Cardiac fibroblast (primary cell): Measurements from ENCODE around the gene TSPEAR.
"Not testable (repeated sequence)": the region's sequence is repeated elsewhere in the genome, so short reads cannot be mapped to it uniquely, and the experiment has no call there.

Experiments used
- DNase-seq, 2 donors: peaks; one replicate each; pipeline versions ENCODE4 v3.0.0 to v3.0.0-alpha.2; 2010; ENCODE audit warnings: low read depth in 2 of 2
- H3K4me3 ChIP-seq, 2 donors: replicated peaks in 1 of 2; 1 replicate in 1 of 2; 2 replicates in 1 of 2; pipeline ENCODE4 v1.5.1; 2011; ENCODE audit warnings: low read depth in 2 of 2, low read length in 2 of 2, mild to moderate bottlenecking in 2 of 2, moderate library complexity in 1 of 2
- TF ChIP-seq, protein P1 (sequence below): IDR thresholded peaks from one replicate; pipeline ENCODE4 v1.5.1; 2011; ENCODE audit warnings: low read depth, mild to moderate bottlenecking, low read length, inconsistent platforms

TSPEAR gene

DNA sequence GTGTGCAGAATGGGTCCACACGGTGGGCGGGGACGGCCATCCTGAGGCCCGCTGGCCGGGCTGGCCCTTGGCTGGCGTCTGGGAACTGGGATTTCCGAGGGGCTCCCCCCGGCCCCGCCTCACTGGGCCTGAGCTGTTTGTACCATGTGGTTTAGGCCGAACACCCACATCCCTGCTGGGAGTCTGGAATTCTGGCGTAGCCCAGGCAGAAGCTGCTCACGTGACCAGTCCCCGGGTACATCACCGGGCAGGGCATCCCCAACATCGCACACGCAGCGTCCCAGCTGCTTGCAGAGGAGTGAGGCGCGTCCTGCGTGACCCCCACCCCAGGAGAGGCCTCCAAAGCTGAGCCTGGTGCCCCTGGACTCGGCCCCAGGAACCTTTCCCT, 108.9 kb downstream of the TSPEAR start:
- TF ChIP-seq, protein P1, sequence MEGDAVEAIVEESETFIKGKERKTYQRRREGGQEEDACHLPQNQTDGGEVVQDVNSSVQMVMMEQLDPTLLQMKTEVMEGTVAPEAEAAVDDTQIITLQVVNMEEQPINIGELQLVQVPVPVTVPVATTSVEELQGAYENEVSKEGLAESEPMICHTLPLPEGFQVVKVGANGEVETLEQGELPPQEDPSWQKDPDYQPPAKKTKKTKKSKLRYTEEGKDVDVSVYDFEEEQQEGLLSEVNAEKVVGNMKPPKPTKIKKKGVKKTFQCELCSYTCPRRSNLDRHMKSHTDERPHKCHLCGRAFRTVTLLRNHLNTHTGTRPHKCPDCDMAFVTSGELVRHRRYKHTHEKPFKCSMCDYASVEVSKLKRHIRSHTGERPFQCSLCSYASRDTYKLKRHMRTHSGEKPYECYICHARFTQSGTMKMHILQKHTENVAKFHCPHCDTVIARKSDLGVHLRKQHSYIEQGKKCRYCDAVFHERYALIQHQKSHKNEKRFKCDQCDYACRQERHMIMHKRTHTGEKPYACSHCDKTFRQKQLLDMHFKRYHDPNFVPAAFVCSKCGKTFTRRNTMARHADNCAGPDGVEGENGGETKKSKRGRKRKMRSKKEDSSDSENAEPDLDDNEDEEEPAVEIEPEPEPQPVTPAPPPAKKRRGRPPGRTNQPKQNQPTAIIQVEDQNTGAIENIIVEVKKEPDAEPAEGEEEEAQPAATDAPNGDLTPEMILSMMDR: no peak
- no peak for DNase-seq
- H3K4me3 ChIP-seq: no peak overlapping the region

DNA sequence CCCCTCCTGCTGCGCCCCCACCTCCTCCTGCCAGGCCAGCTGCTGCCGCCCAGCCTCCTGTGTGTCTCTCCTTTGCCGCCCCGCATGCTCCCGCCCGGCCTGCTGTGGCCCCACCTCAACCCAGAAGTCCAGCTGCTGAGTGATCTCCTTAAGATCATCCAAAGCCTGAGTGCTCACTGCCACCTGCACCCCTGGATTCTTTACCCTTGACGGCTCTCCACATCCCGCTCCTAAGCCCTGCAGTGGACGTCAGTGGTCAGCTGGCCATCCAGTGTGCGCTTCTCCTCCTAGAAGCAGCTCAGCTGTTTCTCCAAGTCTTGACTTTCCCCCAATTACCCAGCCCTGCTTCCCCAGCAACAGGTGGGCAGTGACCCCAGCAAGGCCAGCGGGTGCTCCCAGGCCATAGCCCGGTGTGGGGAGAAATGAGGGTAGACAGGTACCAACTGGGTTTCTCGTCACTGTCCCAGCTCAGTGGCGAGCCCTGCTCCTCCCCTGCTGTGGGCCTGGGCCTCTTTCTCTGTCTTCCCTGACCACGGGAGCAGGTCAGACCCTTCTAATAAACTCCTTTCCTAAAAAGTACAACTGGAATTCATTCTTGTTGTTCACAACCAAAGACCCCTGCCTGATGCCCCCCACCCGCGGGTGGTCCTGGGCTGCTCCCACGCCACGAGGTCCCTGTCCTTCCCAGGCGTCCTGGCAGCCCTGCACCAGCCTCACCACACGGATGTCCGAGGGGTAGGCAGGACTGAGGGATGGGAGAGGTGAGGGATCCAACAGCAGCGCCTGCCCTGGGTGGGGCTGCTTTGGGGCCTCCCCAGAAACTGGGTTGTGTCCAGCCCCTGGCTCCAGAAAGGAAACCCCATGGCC, 109.5 kb downstream of the TSPEAR start:
- TF ChIP-seq, protein P1: no peak
- no peak for DNase-seq
- H3K4me3 ChIP-seq: no peak overlapping the region

DNA sequence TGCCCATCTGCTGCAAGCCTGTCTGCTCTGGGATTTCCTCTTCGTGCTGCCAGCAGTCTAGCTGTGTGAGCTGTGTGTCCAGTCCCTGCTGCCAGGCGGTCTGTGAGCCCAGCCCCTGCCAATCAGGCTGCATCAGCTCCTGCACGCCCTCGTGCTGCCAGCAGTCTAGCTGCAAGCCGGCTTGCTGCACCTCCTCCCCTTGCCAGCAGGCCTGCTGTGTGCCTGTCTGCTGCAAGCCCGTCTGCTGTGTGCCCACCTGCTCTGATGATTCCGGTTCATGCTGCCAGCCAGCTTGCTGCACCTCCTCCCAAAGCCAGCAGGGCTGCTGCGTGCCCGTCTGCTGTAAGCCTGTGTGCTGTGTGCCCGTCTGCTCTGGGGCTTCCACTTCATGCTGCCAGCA, 110.3 kb downstream of the TSPEAR start:
- not testable (repeated sequence) for H3K4me3 ChIP-seq, DNase-seq

DNA sequence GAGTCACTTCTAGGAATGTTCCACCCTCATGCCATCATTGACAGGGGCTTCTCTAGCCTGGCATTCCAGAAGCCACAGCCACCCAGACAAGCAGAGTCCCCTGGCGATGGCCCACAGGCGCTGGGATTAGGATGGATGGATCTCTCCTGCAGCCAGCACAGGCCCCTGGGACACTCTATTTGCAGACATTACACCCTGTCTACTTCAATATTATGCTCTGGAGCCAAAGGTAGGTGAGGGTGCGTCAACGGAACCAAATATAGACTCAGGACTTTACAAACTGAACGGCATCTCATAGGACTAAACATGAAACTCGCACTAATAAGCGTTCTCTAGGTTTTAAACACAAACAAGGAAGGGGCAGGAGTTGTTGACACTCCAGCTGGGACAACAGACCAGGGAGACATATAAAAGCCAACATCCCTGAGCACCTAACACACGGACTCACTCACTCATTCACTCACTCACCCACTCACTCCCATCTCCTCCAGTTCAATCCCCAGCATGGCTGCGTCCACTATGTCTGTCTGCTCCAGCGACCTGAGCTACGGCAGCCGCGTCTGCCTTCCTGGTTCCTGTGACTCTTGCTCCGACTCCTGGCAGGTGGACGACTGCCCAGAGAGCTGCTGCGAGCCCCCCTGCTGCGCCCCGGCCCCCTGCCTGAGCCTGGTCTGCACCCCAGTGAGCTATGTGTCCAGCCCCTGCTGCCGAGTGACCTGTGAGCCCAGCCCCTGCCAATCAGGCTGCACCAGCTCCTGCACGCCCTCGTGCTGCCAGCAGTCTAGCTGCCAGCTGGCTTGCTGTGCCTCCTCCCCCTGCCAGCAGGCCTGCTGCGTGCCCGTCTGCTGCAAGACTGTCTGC, 111.0 kb downstream of the TSPEAR start, which contains the start of gene KRTAP10-7:
KRTAP10-7 (plus strand) TSS at position 480 of the 861 bp plus-strand sequence; CDS start at position 505, 25 bp downstream.
- DNase-seq: not testable (repeated sequence)

DNA sequence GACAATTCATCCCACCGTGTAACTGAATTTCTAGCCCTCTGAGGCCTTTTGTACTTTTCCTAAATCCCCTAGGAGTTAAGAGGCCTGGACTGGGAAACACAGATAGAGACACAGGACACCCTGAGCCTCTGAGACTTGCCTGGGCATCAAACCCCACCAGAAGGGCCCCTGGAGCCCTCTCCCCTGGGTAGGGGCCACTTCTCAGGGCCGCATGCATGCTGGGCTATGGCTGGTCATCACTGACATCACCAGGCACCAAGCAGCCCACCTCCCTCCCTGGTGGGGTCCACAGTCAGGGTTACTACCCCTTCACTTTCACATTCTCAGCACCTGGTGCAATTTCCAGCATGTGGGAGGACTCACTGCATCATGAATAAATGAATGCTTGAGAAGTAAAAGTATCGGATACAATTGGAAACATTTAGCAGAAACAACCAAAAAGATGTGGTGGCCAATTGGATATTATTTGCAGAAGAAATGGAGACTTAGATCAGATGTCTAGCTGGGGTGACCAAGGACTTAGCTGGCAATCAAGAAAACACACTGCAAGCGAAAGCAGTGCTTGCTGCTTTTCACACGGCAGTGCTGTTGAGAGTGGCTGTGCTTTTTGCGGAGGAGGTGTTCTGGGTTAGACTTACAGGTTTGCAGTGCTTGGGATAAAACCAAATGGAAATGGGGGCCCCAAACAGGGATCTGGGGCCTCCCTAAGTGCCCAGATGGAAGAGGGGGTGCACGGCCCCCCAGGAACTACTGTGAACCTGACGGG, 111.9 kb downstream of the TSPEAR start:
- no peak for DNase-seq
- H3K4me3 ChIP-seq: no peak overlapping the region
- TF ChIP-seq, protein P1: no peak

More for the DNA sequence above, 111.0 kb downstream of the TSPEAR start, which contains the start of gene KRTAP10-7:
- H3K4me3 ChIP-seq: not testable (repeated sequence)

DNA sequence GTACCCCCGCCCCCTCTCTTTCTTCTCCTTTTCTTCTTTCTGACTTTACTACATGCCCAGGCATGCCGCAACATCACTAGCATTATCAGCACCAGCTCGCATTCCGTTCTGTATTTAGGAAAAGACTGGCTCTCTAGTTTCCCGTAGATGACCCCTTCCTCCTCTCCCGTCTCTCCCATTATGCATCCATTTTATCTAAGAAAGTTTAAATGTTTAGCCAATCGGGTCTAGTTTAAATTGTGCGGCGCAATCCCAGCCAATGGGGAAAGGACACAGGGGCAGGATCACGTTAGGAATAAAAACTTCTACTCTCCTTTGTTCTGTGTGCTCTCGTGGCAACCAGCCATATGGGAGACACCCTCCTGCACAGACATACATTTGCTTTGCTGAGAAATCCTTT, 113.3 kb downstream of the TSPEAR start:
- H3K4me3 ChIP-seq: no peak overlapping the region
- DNase-seq: no peak
- TF ChIP-seq, protein P1: no peak

DNA sequence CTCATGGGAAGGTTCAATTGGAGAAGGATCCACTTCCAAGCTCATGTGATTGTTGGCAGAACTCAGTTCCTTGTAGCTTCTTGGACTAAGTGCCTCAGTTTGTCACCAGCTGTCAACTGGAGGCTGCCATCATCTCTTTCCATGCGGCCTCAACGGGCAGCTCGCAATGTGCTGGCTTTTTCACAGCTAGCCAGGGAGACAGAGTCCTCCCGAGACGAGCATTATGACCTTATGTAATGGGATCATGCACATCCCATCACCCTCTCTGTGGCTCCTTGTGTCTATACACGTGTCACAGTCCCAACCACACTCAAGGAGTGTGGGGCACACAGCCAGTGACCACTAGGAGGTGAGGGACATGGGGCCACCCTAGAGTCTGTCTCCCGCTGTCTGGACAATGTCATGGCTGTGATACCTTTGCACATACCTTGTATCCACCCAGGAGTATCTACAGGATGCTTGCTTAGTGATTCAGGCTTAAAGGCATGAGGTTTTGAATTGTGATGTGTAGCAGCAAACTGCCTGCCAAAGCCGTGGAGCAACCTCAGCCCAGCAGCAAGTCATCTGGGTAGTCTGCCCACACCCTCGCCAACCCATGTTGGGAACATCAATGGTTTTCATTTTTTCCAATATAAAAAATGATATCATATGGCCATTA, 115.2 kb downstream of the TSPEAR start:
- peak in 1 of 2 donors; percentile 18 for DNase-seq
- no peak overlapping the region for H3K4me3 ChIP-seq
- TF ChIP-seq, protein P1: no peak
